ENCODE data around the gene EID1. TPM values are rescaled to one million over a fixed set of nuclear protein-coding genes. Genes with fewer than 3 reads are reported as not detected.

EID1 gene
- total RNA-seq, 1 donor from 2014 or later = 223 TPM

DNA sequence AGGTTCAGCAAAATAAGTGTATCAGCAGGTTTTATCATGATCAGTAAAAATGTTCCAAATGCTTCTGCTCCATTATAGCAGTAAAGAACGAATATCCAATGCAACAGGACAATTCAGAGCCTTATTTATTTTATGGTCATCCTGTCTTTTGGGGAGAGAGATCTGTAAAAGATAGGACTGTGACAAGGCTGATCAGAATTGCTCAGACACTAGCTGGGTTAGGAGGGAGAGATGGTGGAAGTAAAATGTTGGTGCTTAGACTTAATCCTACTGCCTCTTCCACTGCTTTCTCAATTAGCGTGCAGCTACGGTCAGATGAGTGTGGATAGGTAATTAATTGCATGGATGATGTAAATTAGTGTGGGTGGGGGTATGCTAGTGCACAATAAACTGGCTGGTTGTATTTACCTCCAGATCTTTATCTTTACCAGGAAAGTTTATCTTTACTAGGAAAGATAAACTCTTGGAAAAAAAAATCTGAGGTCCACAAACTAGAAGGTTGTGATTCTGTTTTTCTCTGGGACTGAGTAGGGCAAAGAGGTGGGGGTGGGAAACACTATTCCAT, 2.2 kb downstream of the EID1 start:
- peak overlapping the region; percentile 99 for H3K4me3 Mint-ChIP-seq
- no peak for DNase-seq (ENCODE audit: low read depth, low spot score)
- H3K27ac Mint-ChIP-seq (ENCODE audit: unreplicated experiment) = no peak overlapping the region
- no peaks in the 10 kb centered on the region for H3K27me3 Mint-ChIP-seq (ENCODE audit: low read depth)
- TF ChIP-seq, protein P1, sequence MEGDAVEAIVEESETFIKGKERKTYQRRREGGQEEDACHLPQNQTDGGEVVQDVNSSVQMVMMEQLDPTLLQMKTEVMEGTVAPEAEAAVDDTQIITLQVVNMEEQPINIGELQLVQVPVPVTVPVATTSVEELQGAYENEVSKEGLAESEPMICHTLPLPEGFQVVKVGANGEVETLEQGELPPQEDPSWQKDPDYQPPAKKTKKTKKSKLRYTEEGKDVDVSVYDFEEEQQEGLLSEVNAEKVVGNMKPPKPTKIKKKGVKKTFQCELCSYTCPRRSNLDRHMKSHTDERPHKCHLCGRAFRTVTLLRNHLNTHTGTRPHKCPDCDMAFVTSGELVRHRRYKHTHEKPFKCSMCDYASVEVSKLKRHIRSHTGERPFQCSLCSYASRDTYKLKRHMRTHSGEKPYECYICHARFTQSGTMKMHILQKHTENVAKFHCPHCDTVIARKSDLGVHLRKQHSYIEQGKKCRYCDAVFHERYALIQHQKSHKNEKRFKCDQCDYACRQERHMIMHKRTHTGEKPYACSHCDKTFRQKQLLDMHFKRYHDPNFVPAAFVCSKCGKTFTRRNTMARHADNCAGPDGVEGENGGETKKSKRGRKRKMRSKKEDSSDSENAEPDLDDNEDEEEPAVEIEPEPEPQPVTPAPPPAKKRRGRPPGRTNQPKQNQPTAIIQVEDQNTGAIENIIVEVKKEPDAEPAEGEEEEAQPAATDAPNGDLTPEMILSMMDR (conservative IDR thresholded peaks at IDR 0.05) = no peak
- H3K4me1 Mint-ChIP-seq = peaks cover 37% of the 10 kb centered on the region
- peaks cover 7% of the 10 kb centered on the region for H3K36me3 Mint-ChIP-seq (ENCODE audit: low read depth)
- H3K9me3 Mint-ChIP-seq = no peaks in the 10 kb centered on the region

DNA sequence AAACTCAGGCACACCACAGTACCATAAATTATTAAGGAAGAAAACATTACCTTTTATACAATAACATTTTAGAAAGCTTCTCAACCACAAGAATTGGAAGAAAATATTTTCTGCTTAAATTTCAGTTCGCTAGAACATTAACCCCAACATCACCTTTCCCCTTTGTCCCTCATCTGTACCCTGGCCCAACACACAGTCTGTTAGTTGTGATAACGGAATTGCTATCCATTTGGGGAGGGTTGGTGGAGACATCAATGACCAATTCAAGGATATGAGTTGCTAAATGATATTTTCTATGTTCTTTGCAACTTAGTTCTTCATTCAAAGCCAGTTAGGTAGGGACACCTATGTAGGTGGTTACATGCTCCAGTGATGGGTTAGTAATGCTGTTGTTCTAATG, 5.8 kb downstream of the EID1 start:
- H3K36me3 Mint-ChIP-seq (ENCODE audit: low read depth) = peaks cover under 1% of the 10 kb centered on the region
- H3K4me3 Mint-ChIP-seq = no peak overlapping the region
- DNase-seq (ENCODE audit: low read depth, low spot score) = no peak
- H3K27me3 Mint-ChIP-seq (ENCODE audit: low read depth) = no peaks in the 10 kb centered on the region
- peaks cover 17% of the 10 kb centered on the region for H3K4me1 Mint-ChIP-seq
- H3K9me3 Mint-ChIP-seq = no peaks in the 10 kb centered on the region
- TF ChIP-seq, protein P1 (conservative IDR thresholded peaks at IDR 0.05) = no peak
- no peak overlapping the region for H3K27ac Mint-ChIP-seq (ENCODE audit: unreplicated experiment)

DNA sequence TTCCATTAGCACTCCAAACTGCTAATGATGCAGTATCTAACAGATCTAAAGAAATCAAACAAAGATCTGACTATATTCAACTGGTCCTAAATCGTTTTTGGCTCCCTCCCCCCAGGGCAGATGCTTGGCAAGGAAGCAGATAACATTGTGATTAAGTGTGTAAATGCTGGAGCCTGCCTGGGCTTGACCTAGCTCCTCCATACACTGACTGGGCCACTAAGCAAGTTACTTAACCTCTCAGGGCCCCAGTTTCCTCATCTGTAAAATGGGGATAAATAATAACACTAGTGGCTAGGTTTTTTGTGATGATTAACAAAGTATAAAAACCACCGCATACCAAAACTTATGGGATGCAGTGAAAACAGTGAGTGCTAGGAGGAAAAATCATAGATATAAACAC, 9.2 kb downstream of the EID1 start:
- Mint-ChIP-seq H3K27me3 (ENCODE audit: low read depth) (no peaks in the 10 kb centered on the region), H3K36me3 (ENCODE audit: low read depth) (no peaks in the 10 kb centered on the region), H3K27ac (ENCODE audit: unreplicated experiment) (no peak overlapping the region), H3K9me3 (no peaks in the 10 kb centered on the region), H3K4me1 (peaks cover 11% of the 10 kb centered on the region), H3K4me3 (no peak overlapping the region)
- DNase-seq (ENCODE audit: low read depth, low spot score) = no peak
- TF ChIP-seq, protein P1 (conservative IDR thresholded peaks at IDR 0.05) = no peak

DNA sequence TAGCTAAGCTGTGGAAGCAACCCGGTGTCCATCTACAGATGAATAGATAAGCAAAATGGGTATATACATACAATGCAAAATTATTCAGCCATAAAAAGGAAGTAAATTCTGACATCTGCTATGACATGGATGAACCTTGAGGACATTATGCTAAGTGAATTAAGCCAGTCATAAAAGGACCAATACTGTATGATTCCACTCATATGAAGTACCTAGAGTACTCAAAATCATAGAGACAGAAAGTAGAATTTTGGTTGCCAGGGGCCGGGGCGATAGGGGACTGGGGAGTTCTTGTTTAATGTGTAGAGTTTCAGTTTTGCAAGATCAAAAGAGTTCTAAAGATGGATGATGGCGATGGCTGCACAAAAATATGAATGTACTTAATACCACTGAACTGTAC, 10.3 kb downstream of the EID1 start:
- Mint-ChIP-seq H3K9me3 (no peaks in the 10 kb centered on the region), H3K4me3 (no peak overlapping the region), H3K27me3 (ENCODE audit: low read depth) (no peaks in the 10 kb centered on the region), H3K27ac (ENCODE audit: unreplicated experiment) (no peak overlapping the region), H3K4me1 (peaks cover 11% of the 10 kb centered on the region), H3K36me3 (ENCODE audit: low read depth) (no peaks in the 10 kb centered on the region)
- no peak for DNase-seq (ENCODE audit: low read depth, low spot score)
- TF ChIP-seq, protein P1 (conservative IDR thresholded peaks at IDR 0.05) = no peak

DNA sequence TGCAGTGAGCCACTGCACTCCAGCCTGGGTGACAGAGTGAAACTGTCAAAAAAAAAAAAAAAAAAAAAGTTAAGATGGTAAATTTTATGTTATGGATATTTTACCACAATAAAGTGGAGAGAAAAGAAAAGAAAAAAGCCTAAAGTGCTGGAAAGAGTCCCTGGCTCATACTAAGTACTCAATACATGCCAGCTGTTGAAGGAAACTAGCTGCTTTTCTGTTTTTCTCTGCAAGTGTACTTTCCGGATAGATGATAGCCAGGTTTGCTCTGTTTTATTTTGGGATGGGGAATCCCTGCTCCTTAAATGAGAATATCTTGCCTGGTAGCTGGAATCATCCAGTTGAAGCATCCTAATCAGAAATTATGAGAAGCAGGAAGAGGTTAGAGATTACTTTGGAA, 10.9 kb downstream of the EID1 start:
- DNase-seq (ENCODE audit: low read depth, low spot score) = no peak
- Mint-ChIP-seq H3K4me1 (peaks cover 11% of the 10 kb centered on the region), H3K27ac (ENCODE audit: unreplicated experiment) (no peak overlapping the region), H3K9me3 (no peaks in the 10 kb centered on the region), H3K36me3 (ENCODE audit: low read depth) (no peaks in the 10 kb centered on the region), H3K4me3 (no peak overlapping the region), H3K27me3 (ENCODE audit: low read depth) (no peaks in the 10 kb centered on the region)
- TF ChIP-seq, protein P1 (conservative IDR thresholded peaks at IDR 0.05) = no peak

Measured in neural crest cell (in vitro differentiated cells).